KMS-11 (cell line): Measurements from ENCODE around the gene PTBP2.

Experiments used
- H2AFZ ChIP-seq: fragments of 200-600 bp; sonication (generic); 2 replicates; pipeline ENCODE4 v1.6.1; 2016; ENCODE audit warnings: antibody characterized with exemption, mixed run types, low read depth
- H3K27ac ChIP-seq: fragments of 200-600 bp; sonication (generic); 2 replicates; pipeline ENCODE4 v1.6.1; 2016; ENCODE audit warnings: mild to moderate bottlenecking, mixed run types
- H3K27me3 ChIP-seq: fragments of 200-600 bp; sonication (generic); 2 replicates; pipeline ENCODE4 v1.6.1; 2017; ENCODE audit warnings: mild to moderate bottlenecking, low read depth, mixed run types, moderate library complexity; ENCODE audit not compliant: insufficient read depth
- H3K36me3 ChIP-seq: fragments of 200-600 bp; sonication (generic); 2 replicates; pipeline ENCODE4 v1.6.1; 2017; ENCODE audit warnings: mild to moderate bottlenecking, mixed run types; ENCODE audit not compliant: insufficient read depth
- H3K4me1 ChIP-seq: fragments of 200-600 bp; sonication (generic); 2 replicates; pipeline ENCODE4 v1.6.1; 2016; ENCODE audit warnings: mild to moderate bottlenecking, low read depth, mixed run types; ENCODE audit not compliant: poor library complexity, severe bottlenecking
- H3K4me2 ChIP-seq: fragments of 200-600 bp; sonication (generic); 2 replicates; pipeline ENCODE4 v1.7.0; 2016; ENCODE audit warnings: mild to moderate bottlenecking, mixed run types
- H3K4me3 ChIP-seq: fragments of 200-600 bp; sonication (generic); IDR thresholded peaks from 2 replicates; pipeline ENCODE4 v1.6.1; 2017; ENCODE audit warnings: low read depth, low read length, mixed read lengths; ENCODE audit not compliant: insufficient read depth
- H3K79me2 ChIP-seq: fragments of 200-600 bp; sonication (generic); 2 replicates; pipeline ENCODE4 v1.6.1; 2016; ENCODE audit warnings: low read depth, mixed run types; ENCODE audit not compliant: insufficient read depth
- H3K9ac ChIP-seq: fragments of 200-600 bp; sonication (generic); 2 replicates; pipeline ENCODE4 v1.6.1; 2016; ENCODE audit warnings: mild to moderate bottlenecking, mixed run types
- H4K20me1 ChIP-seq: fragments of 200-600 bp; sonication (generic); 2 replicates; pipeline ENCODE4 v1.6.1; 2016; ENCODE audit warnings: mild to moderate bottlenecking, mixed run types; ENCODE audit not compliant: insufficient read depth
- TF ChIP-seq, protein P1 (sequence below): fragments of 200-600 bp; sonication (generic); conservative IDR thresholded peaks from 2 replicates; pipeline ENCODE4 v1.6.1; 2017; ENCODE audit warnings: low read depth, mild to moderate bottlenecking, antibody characterized with exemption, low read length, moderate library complexity, mixed read lengths

The PTBP2 gene

DNA sequence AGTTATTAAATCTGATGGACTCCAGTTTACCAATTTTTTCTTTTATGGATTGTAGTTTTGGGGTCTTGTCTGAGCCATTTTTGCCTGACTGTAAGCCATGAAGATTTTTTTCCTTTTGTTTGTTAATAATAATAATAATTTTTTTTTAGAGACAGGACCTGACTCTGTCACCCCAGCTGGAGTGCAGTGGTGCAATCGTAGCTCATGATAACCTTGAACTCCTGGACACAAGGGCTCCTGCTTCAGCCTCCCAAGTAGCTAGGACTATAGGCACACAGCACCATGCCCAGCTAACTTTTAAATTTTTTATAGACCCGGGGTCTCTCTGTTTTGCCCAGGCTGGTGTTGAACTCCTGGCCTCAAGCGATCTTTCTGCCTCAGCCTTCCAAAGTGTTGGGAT, 6.3 kb downstream of the PTBP2 start:
- Histone ChIP-seq H3K4me2 (no peak overlapping the region), H3K79me2 (peaks cover 45% of the 10 kb centered on the region), H3K36me3 (no peaks in the 10 kb centered on the region), H3K27ac (no peak overlapping the region), H3K27me3 (no peaks in the 10 kb centered on the region), H4K20me1 (no peaks in the 10 kb centered on the region), H3K4me1 (peaks cover 33% of the 10 kb centered on the region), H2AFZ (no peak overlapping the region), H3K4me3 (no peak overlapping the region), H3K9ac (no peak overlapping the region)
- TF ChIP-seq, protein P1, sequence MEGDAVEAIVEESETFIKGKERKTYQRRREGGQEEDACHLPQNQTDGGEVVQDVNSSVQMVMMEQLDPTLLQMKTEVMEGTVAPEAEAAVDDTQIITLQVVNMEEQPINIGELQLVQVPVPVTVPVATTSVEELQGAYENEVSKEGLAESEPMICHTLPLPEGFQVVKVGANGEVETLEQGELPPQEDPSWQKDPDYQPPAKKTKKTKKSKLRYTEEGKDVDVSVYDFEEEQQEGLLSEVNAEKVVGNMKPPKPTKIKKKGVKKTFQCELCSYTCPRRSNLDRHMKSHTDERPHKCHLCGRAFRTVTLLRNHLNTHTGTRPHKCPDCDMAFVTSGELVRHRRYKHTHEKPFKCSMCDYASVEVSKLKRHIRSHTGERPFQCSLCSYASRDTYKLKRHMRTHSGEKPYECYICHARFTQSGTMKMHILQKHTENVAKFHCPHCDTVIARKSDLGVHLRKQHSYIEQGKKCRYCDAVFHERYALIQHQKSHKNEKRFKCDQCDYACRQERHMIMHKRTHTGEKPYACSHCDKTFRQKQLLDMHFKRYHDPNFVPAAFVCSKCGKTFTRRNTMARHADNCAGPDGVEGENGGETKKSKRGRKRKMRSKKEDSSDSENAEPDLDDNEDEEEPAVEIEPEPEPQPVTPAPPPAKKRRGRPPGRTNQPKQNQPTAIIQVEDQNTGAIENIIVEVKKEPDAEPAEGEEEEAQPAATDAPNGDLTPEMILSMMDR, result no peak

DNA sequence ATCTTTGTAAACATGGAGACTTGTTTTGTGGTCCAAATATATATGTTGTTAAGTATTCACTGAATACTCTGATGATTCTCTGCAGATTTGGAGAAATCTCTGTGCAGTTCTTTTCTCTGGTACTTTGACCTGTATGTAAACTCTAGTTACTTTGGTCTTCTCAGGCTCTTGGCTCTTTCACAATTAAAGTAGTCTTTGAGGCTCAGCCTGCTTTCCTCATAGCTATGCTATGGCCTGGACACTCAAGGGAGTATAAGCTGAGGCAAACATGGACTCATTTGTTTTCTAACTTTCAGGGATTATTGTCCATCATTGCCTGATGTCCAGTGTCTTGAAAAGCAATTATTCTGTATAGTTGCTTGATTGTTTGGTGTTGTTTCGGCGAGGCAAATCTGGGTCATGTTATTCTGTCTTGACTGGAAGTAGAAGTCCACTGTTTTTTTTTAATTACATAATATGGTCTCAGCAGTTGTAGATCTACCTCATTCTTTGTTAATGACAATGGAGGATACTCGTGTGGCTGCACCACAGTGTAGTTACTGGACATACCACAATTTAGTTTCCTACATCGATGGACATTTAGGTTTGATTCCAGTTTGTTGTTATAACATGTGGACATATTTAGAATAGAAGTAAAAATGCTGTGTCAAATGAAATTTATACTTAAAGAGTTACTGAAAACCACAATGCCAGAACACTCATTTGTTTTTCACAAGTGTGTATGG, 9.2 kb downstream of the PTBP2 start:
- Histone ChIP-seq H3K27me3 (no peaks in the 10 kb centered on the region), H4K20me1 (no peaks in the 10 kb centered on the region), H2AFZ (no peak overlapping the region), H3K4me1 (peaks cover 21% of the 10 kb centered on the region), H3K4me2 (no peak overlapping the region), H3K79me2 (peaks cover 36% of the 10 kb centered on the region), H3K4me3 (no peak overlapping the region), H3K27ac (no peak overlapping the region), H3K36me3 (no peaks in the 10 kb centered on the region), H3K9ac (no peak overlapping the region)
- TF ChIP-seq, protein P1, result no peak

DNA sequence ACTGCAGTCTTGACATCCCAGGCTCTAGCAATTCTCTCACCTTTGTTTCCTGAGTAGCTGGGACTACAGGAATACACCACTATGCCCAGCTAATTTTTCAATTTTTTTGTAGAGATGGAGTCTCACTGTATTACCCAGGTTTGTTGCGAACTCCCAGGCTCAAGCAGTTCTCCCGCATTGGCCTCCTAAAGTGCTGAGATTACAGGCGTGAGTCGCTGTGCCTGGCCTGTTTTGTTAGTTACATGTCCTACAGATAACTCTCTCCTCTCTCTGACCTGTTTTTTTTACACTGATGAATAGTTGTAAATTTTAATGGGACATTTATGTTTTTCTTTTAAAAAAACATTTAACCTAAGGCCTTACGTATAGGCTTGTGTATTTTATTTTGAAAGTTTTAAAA, 19.8 kb downstream of the PTBP2 start:
- no peaks in the 10 kb centered on the region for H3K27me3 ChIP-seq
- peaks cover 56% of the 10 kb centered on the region for H3K79me2 ChIP-seq
- no peak overlapping the region for H3K9ac ChIP-seq
- H3K27ac ChIP-seq, result no peak overlapping the region
- no peaks in the 10 kb centered on the region for H3K4me1 ChIP-seq
- TF ChIP-seq, protein P1, result no peak
- H3K4me3 ChIP-seq, result no peak overlapping the region
- H4K20me1 ChIP-seq, result no peaks in the 10 kb centered on the region
- no peaks in the 10 kb centered on the region for H3K36me3 ChIP-seq
- no peak overlapping the region for H3K4me2 ChIP-seq
- no peak overlapping the region for H2AFZ ChIP-seq

DNA sequence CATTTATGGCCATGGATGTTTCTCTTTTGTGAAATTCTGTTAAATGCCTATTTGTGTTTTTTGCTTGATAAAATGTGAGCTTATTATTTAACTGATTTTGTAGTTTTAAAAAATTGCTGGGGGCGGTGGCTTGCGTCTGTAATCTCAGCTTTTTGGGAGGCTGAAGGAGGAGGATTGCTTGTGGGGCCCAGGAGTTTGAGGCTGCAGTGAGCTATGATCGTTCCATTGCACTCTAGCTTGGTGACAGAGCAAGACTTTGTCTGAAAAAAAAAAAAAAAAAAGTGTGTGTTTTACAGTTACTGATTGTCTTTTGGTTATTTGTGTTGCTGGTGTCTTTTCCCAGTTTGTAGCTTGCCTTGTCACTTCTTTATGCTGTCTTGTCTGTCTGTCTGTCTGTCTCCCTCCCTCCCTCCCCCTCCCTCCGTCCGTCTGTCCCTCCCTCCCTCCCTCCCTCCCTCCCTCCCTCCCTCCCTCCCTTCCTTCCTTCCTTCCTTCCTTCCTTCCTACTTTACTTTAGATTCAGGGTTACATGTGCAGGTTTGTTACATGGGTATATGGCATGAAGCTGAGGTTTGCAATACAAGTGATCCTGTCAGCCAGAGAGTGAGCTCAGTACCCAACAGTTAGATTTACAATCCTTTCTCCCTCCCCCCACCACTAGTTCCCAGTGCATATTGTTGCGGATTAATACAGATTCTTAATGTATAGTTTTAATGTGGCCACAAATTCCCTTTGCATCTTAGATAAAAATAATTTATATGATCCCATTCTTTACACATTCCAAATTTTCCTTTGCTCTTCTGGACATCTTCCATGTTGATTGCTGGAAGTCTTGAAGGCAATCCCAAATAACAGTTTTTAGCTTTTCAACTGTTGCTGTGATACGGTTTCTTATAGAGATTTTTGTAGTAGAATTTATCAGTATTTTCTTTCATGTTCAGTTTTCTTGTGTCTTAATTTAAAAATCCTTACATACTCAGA, 25.1 kb downstream of the PTBP2 start:
- Histone ChIP-seq H3K9ac (no peak overlapping the region), H3K4me3 (no peak overlapping the region), H3K79me2 (peaks cover 49% of the 10 kb centered on the region), H3K36me3 (no peaks in the 10 kb centered on the region), H3K4me2 (no peak overlapping the region), H4K20me1 (no peaks in the 10 kb centered on the region), H2AFZ (no peak overlapping the region), H3K27me3 (no peaks in the 10 kb centered on the region), H3K4me1 (no peaks in the 10 kb centered on the region), H3K27ac (no peak overlapping the region)
- TF ChIP-seq, protein P1, result no peak
